ENCODE results near the gene KIAA1328.

DNA sequence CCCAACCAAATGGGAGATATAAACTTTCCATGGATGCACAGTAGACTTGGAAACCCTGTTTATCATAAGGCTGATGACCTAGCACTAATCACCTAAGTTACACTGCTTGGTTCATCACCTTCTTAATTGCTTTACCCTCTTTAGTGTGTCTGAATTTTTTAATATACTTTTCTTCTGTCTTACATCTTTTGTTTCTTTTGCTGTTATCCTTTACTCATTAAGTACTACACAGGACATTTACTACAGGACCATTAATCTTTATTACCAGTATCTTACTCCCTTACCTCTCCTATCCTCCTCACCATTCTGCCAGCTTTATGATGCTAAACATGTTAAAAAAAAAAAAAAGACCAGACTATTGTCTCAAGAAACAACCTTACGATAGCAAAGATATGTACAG, 333.6 kb downstream of the KIAA1328 start:
- TF ChIP-seq, protein P1, sequence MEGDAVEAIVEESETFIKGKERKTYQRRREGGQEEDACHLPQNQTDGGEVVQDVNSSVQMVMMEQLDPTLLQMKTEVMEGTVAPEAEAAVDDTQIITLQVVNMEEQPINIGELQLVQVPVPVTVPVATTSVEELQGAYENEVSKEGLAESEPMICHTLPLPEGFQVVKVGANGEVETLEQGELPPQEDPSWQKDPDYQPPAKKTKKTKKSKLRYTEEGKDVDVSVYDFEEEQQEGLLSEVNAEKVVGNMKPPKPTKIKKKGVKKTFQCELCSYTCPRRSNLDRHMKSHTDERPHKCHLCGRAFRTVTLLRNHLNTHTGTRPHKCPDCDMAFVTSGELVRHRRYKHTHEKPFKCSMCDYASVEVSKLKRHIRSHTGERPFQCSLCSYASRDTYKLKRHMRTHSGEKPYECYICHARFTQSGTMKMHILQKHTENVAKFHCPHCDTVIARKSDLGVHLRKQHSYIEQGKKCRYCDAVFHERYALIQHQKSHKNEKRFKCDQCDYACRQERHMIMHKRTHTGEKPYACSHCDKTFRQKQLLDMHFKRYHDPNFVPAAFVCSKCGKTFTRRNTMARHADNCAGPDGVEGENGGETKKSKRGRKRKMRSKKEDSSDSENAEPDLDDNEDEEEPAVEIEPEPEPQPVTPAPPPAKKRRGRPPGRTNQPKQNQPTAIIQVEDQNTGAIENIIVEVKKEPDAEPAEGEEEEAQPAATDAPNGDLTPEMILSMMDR (IDR thresholded peaks at IDR 0.05), result no peak
- TF ChIP-seq POLR2A (IDR thresholded peaks at IDR 0.05), result no peak

Measured in upper lobe of left lung (tissue), 4 donors.